Measurements from ENCODE around the gene TTF1.

TTF1 gene, protein sequence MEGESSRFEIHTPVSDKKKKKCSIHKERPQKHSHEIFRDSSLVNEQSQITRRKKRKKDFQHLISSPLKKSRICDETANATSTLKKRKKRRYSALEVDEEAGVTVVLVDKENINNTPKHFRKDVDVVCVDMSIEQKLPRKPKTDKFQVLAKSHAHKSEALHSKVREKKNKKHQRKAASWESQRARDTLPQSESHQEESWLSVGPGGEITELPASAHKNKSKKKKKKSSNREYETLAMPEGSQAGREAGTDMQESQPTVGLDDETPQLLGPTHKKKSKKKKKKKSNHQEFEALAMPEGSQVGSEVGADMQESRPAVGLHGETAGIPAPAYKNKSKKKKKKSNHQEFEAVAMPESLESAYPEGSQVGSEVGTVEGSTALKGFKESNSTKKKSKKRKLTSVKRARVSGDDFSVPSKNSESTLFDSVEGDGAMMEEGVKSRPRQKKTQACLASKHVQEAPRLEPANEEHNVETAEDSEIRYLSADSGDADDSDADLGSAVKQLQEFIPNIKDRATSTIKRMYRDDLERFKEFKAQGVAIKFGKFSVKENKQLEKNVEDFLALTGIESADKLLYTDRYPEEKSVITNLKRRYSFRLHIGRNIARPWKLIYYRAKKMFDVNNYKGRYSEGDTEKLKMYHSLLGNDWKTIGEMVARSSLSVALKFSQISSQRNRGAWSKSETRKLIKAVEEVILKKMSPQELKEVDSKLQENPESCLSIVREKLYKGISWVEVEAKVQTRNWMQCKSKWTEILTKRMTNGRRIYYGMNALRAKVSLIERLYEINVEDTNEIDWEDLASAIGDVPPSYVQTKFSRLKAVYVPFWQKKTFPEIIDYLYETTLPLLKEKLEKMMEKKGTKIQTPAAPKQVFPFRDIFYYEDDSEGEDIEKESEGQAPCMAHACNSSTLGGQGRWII

GRCh38 chr9:132406554-132407122, at the start of gene TTF1:
Gene TTF1 (minus strand): TSS chr9:132406840. CDS start chr9:132402821, 4,019 bp downstream.
- Histone ChIP-seq H3K4me1 (ENCODE audit: insufficient read depth, low read length) (peaks cover 12% of the 10 kb centered on the region), H3K27me3 (ENCODE audit: insufficient read depth, low read length) (peaks cover 36% of the 10 kb centered on the region), H3K9me3 (ENCODE audit: insufficient read depth, low read depth, low read length) (no peaks in the 10 kb centered on the region), H3K36me3 (ENCODE audit: insufficient read depth, low read depth, low read length) (peaks cover 30% of the 10 kb centered on the region), H3K4me3 (ENCODE audit: low read length) (peak within 1 kb of the TSS; percentile 92), H3K9ac (ENCODE audit: low read depth, low read length) (peak within 1 kb of the TSS; percentile 85), H3K27ac (ENCODE audit: low read length) (no peak within 1 kb of the TSS)

GRCh38 chr9:132456241-132456640, 49.6 kb upstream of the TTF1 start:
- Histone ChIP-seq H3K9ac (ENCODE audit: low read depth, low read length) (no peak overlapping the region), H3K36me3 (ENCODE audit: insufficient read depth, low read depth, low read length) (no peaks in the 10 kb centered on the region), H3K27ac (ENCODE audit: low read length) (no peak overlapping the region), H3K27me3 (ENCODE audit: insufficient read depth, low read length) (no peaks in the 10 kb centered on the region), H3K4me3 (ENCODE audit: low read length) (no peak overlapping the region), H3K4me1 (ENCODE audit: insufficient read depth, low read length) (peaks cover 3% of the 10 kb centered on the region; the same call in 1 of the 2 replicates), H3K9me3 (ENCODE audit: insufficient read depth, low read depth, low read length) (no peaks in the 10 kb centered on the region)

DNA sequence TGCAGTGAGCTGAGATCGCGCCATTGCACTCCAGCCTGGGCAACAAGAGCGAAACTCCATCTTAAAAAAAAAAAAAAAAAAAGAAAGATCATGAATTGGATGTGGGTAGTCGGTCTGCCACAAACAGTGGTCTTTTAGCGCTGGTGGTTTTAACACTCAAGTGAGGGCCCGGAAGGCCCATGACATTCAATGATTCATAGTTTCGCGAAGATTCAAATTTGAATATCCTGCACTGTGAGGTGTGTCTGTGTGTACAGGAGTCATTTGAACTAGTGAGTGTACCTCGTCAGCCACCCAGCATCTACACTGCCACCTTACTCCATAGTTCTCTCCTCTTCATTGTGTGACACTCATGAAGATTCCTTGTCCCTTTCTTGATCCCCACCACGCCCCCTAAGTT, 44.6 kb upstream of the TTF1 start:
- no peak overlapping the region for H3K4me3 ChIP-seq (ENCODE audit: low read length)
- no peaks in the 10 kb centered on the region for H3K9me3 ChIP-seq (ENCODE audit: insufficient read depth, low read depth, low read length)
- H3K27me3 ChIP-seq (ENCODE audit: insufficient read depth, low read length), result peaks cover 15% of the 10 kb centered on the region
- no peak overlapping the region for H3K27ac ChIP-seq (ENCODE audit: low read length)
- no peaks in the 10 kb centered on the region for H3K4me1 ChIP-seq (ENCODE audit: insufficient read depth, low read length)
- H3K9ac ChIP-seq (ENCODE audit: low read depth, low read length), result no peak overlapping the region
- no peaks in the 10 kb centered on the region for H3K36me3 ChIP-seq (ENCODE audit: insufficient read depth, low read depth, low read length)

DNA sequence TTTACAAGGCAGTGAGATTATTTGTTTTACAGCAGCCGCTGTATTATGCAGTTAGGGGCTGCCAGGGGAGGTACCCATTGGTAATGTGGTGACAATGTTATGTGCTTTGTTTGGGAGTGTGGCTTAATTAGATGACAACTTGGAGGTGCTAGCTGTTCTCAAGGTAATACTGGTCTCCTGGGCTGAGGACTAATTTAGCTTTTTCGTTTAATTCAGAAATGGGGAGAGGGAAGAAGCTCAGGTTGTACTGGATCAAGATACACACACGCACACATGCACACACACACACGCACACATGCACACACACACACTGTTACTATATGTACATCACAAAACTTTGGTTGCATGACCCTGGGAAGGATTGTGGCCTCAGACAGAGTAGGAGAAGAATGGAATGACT, 41.3 kb upstream of the TTF1 start:
- Histone ChIP-seq H3K4me1 (ENCODE audit: insufficient read depth, low read length) (no peaks in the 10 kb centered on the region), H3K36me3 (ENCODE audit: insufficient read depth, low read depth, low read length) (no peaks in the 10 kb centered on the region), H3K9me3 (ENCODE audit: insufficient read depth, low read depth, low read length) (no peaks in the 10 kb centered on the region), H3K4me3 (ENCODE audit: low read length) (no peak overlapping the region), H3K27ac (ENCODE audit: low read length) (no peak overlapping the region), H3K9ac (ENCODE audit: low read depth, low read length) (no peak overlapping the region), H3K27me3 (ENCODE audit: insufficient read depth, low read length) (peaks cover 15% of the 10 kb centered on the region)

DNA sequence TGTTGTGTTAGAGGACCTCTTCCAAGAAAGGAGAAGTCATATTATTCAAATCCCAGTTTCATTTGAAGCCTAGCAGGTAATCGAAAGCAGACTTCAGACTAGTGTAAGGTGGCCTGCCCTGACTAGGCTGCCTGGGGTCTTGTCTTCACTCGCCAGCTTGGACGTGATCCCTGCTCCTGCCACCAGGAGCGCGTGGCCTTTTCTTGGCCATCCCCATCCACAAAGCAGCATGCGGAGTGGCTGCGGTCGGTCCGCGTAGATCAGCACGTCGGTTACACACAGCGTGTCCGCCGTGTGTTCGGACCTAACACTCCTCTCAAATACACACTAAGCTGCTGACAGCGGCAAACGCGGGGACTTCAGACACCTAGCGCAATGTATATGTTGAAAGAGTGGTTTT, 40.7 kb upstream of the TTF1 start:
- no peaks in the 10 kb centered on the region for H3K9me3 ChIP-seq (ENCODE audit: insufficient read depth, low read depth, low read length)
- no peaks in the 10 kb centered on the region for H3K36me3 ChIP-seq (ENCODE audit: insufficient read depth, low read depth, low read length)
- H3K27ac ChIP-seq (ENCODE audit: low read length), result no peak overlapping the region
- peaks cover 15% of the 10 kb centered on the region for H3K27me3 ChIP-seq (ENCODE audit: insufficient read depth, low read length)
- H3K9ac ChIP-seq (ENCODE audit: low read depth, low read length), result no peak overlapping the region
- no peak overlapping the region for H3K4me3 ChIP-seq (ENCODE audit: low read length)
- no peaks in the 10 kb centered on the region for H3K4me1 ChIP-seq (ENCODE audit: insufficient read depth, low read length)

DNA sequence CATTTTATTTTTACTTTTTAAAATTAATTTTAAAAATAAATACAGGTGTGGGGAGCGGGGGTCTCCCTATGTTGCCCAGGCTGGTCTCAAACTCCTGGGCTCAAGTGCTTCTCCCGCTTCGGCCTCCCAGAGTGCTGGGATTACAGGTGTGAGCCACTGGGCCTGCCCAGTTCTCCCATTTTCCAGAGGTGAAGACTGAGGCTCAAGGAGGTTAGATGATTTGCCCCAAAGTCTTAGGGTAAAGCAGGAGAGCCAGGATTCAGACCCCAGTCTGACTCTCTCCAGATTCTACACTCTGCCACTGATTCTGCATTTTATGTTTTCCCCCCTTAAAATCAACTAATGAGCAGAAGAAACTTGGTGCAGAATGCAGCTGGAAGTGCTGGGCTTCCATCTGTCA, 40.2 kb upstream of the TTF1 start:
- Histone ChIP-seq H3K27ac (ENCODE audit: low read length) (no peak overlapping the region), H3K27me3 (ENCODE audit: insufficient read depth, low read length) (peaks cover 15% of the 10 kb centered on the region), H3K4me1 (ENCODE audit: insufficient read depth, low read length) (no peaks in the 10 kb centered on the region), H3K9ac (ENCODE audit: low read depth, low read length) (no peak overlapping the region), H3K9me3 (ENCODE audit: insufficient read depth, low read depth, low read length) (no peaks in the 10 kb centered on the region), H3K36me3 (ENCODE audit: insufficient read depth, low read depth, low read length) (no peaks in the 10 kb centered on the region), H3K4me3 (ENCODE audit: low read length) (no peak overlapping the region)

- Histone ChIP-seq H3K27me3 (ENCODE audit: insufficient read depth, low read length) (peaks cover 15% of the 10 kb centered on the region), H3K36me3 (ENCODE audit: insufficient read depth, low read depth, low read length) (no peaks in the 10 kb centered on the region), H3K4me3 (ENCODE audit: low read length) (no peak overlapping the region), H3K4me1 (ENCODE audit: insufficient read depth, low read length) (peaks cover 8% of the 10 kb centered on the region; the same call in 1 of the 2 replicates), H3K9ac (ENCODE audit: low read depth, low read length) (no peak overlapping the region), H3K9me3 (ENCODE audit: insufficient read depth, low read depth, low read length) (no peaks in the 10 kb centered on the region), H3K27ac (ENCODE audit: low read length) (no peak overlapping the region)
Observed at GRCh38 chr9:132443951-132444607, 37.4 kb upstream of the TTF1 start.

- no peaks in the 10 kb centered on the region for H3K27me3 ChIP-seq (ENCODE audit: insufficient read depth, low read length)
- no peak overlapping the region for H3K4me3 ChIP-seq (ENCODE audit: low read length)
- no peaks in the 10 kb centered on the region for H3K9me3 ChIP-seq (ENCODE audit: insufficient read depth, low read depth, low read length)
- no peak overlapping the region for H3K27ac ChIP-seq (ENCODE audit: low read length)
- H3K9ac ChIP-seq (ENCODE audit: low read depth, low read length), result no peak overlapping the region
- no peaks in the 10 kb centered on the region for H3K36me3 ChIP-seq (ENCODE audit: insufficient read depth, low read depth, low read length)
- peaks cover 8% of the 10 kb centered on the region; the same call in 1 of the 2 replicates for H3K4me1 ChIP-seq (ENCODE audit: insufficient read depth, low read length)
Observed at GRCh38 chr9:132441404-132441803, 34.8 kb upstream of the TTF1 start.

- H3K27ac ChIP-seq (ENCODE audit: low read length), result no peak overlapping the region
- no peak overlapping the region for H3K4me3 ChIP-seq (ENCODE audit: low read length)
- no peaks in the 10 kb centered on the region for H3K9me3 ChIP-seq (ENCODE audit: insufficient read depth, low read depth, low read length)
- no peak overlapping the region for H3K9ac ChIP-seq (ENCODE audit: low read depth, low read length)
- no peaks in the 10 kb centered on the region for H3K27me3 ChIP-seq (ENCODE audit: insufficient read depth, low read length)
- H3K36me3 ChIP-seq (ENCODE audit: insufficient read depth, low read depth, low read length), result no peaks in the 10 kb centered on the region
- peaks cover 8% of the 10 kb centered on the region; the same call in 1 of the 2 replicates for H3K4me1 ChIP-seq (ENCODE audit: insufficient read depth, low read length)
Observed at GRCh38 chr9:132440735-132441134, 34.1 kb upstream of the TTF1 start.

GRCh38 chr9:132439153-132439552, 32.5 kb upstream of the TTF1 start:
- peaks cover 13% of the 10 kb centered on the region; the same call in 1 of the 2 replicates for H3K4me1 ChIP-seq (ENCODE audit: insufficient read depth, low read length)
- no peak overlapping the region for H3K4me3 ChIP-seq (ENCODE audit: low read length)
- H3K9me3 ChIP-seq (ENCODE audit: insufficient read depth, low read depth, low read length), result no peaks in the 10 kb centered on the region
- no peak overlapping the region for H3K9ac ChIP-seq (ENCODE audit: low read depth, low read length)
- no peaks in the 10 kb centered on the region for H3K27me3 ChIP-seq (ENCODE audit: insufficient read depth, low read length)
- no peak overlapping the region for H3K27ac ChIP-seq (ENCODE audit: low read length)
- no peaks in the 10 kb centered on the region for H3K36me3 ChIP-seq (ENCODE audit: insufficient read depth, low read depth, low read length)

DNA sequence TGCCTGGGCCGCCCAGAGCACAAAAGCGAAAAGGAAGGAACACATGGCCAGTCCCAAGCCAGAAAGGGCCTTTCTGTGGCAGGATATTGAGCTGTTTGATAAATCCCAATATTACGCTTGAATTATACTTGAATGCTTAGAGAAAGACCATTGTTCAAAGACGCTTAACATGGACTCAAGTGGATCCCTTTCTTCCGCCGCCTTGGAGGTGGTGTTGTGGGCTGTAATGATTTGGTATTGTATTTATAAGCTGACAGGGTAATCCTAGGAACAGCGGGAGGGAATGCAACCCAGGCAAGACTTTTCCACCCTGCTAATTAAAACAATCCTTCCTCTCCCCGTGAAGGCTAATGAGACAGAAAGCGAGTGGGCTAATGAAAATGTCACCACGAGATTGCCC, 28.2 kb upstream of the TTF1 start:
- Histone ChIP-seq H3K9ac (ENCODE audit: low read depth, low read length) (no peak overlapping the region), H3K27me3 (ENCODE audit: insufficient read depth, low read length) (no peaks in the 10 kb centered on the region), H3K4me1 (ENCODE audit: insufficient read depth, low read length) (peaks cover 4% of the 10 kb centered on the region; the same call in 1 of the 2 replicates), H3K9me3 (ENCODE audit: insufficient read depth, low read depth, low read length) (no peaks in the 10 kb centered on the region), H3K27ac (ENCODE audit: low read length) (no peak overlapping the region), H3K4me3 (ENCODE audit: low read length) (no peak overlapping the region), H3K36me3 (ENCODE audit: insufficient read depth, low read depth, low read length) (no peaks in the 10 kb centered on the region)
